SK-N-MC (cell line): ENCODE measurements around the gene TMEM132D.

Source experiments
- EZH2 ChIP-seq: fragments of 200-600 bp; sonication (generic); IDR thresholded peaks from one replicate; pipeline ENCODE4 v1.6.1; 2017; ENCODE audit warnings: antibody characterized with exemption
- POLR2AphosphoS5 ChIP-seq: IDR thresholded peaks from 2 replicates; pipeline ENCODE4 v1.6.1; 2012; ENCODE audit warnings: mild to moderate bottlenecking, low read depth, low read length, borderline replicate concordance

DNA sequence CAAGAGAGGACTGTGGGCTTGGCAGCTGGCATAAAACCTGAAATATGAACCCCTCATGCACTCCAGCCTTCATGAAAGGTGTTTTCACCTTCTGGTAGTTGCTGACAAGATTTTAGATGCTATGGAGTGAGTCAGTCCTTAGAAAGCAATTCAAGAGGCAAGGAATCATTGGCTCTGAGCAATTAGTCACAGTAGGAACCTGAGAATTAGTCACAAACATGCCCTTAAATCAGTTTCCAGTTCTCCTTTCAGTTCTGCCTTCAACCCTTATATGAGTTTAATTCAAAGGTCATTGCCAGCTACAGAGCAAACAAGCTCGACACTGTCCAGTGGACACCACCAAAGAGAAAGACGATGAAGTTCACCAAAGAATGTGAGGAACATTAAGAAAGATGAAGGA, 578.3 kb downstream of the TMEM132D start:
- TF ChIP-seq EZH2, result no peak
- no peak for TF ChIP-seq POLR2AphosphoS5
